ENCODE data around the gene LTB4R. TPM values are rescaled to one million over a fixed set of nuclear protein-coding genes. Genes with fewer than 3 reads are reported as not detected.

LTB4R gene
- total and polyA plus RNA-seq, 4 donors, result 0.86 to 5.0 (median 2.5) TPM

GRCh38 chr14:24312736-24313507, 1.6 kb downstream of the LTB4R start (continued):
- TF ChIP-seq, protein P1, sequence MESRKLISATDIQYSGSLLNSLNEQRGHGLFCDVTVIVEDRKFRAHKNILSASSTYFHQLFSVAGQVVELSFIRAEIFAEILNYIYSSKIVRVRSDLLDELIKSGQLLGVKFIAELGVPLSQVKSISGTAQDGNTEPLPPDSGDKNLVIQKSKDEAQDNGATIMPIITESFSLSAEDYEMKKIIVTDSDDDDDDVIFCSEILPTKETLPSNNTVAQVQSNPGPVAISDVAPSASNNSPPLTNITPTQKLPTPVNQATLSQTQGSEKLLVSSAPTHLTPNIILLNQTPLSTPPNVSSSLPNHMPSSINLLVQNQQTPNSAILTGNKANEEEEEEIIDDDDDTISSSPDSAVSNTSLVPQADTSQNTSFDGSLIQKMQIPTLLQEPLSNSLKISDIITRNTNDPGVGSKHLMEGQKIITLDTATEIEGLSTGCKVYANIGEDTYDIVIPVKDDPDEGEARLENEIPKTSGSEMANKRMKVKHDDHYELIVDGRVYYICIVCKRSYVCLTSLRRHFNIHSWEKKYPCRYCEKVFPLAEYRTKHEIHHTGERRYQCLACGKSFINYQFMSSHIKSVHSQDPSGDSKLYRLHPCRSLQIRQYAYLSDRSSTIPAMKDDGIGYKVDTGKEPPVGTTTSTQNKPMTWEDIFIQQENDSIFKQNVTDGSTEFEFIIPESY (IDR thresholded peaks at IDR 0.05), result no peak
- no peak for TF ChIP-seq EGR1 (IDR thresholded peaks at IDR 0.05; ENCODE audit: low read depth in 2 of 2)

- WGBS, result 79% methylated on average over 2 of the region's 2 CpGs
- no peak overlapping the region for H3K4me3 ChIP-seq (ENCODE audit: low read depth in 1 of 3, low read length in 3 of 3)
These were observed 2.6 kb downstream of the LTB4R start for GRCh38 chr14:24313913-24314312.

GRCh38 chr14:24314377-24315193, 3.3 kb downstream of the LTB4R start:
- TF ChIP-seq RAD21 (IDR thresholded peaks at IDR 0.05) (no peak), NR2F2 (IDR thresholded peaks at IDR 0.05) (no peak), JUND (IDR thresholded peaks at IDR 0.05) (no peak), TAF1 (conservative IDR thresholded peaks at IDR 0.05) (no peak), FOXA1 (IDR thresholded peaks at IDR 0.05) (no peak), YY1 (IDR thresholded peaks at IDR 0.05) (no peak), GABPA (IDR thresholded peaks at IDR 0.05 in 1 of 2, conservative IDR thresholded peaks at IDR 0.05 in 1 of 2) (no peak), RXRA (IDR thresholded peaks at IDR 0.05) (no peak), HNF4G (IDR thresholded peaks at IDR 0.05) (no peak), SP1 (IDR thresholded peaks at IDR 0.05) (no peak), EGR1 (IDR thresholded peaks at IDR 0.05; ENCODE audit: low read depth in 2 of 2) (no peak), HNF4A (conservative IDR thresholded peaks at IDR 0.05) (no peak)
- TF ChIP-seq, protein P2, sequence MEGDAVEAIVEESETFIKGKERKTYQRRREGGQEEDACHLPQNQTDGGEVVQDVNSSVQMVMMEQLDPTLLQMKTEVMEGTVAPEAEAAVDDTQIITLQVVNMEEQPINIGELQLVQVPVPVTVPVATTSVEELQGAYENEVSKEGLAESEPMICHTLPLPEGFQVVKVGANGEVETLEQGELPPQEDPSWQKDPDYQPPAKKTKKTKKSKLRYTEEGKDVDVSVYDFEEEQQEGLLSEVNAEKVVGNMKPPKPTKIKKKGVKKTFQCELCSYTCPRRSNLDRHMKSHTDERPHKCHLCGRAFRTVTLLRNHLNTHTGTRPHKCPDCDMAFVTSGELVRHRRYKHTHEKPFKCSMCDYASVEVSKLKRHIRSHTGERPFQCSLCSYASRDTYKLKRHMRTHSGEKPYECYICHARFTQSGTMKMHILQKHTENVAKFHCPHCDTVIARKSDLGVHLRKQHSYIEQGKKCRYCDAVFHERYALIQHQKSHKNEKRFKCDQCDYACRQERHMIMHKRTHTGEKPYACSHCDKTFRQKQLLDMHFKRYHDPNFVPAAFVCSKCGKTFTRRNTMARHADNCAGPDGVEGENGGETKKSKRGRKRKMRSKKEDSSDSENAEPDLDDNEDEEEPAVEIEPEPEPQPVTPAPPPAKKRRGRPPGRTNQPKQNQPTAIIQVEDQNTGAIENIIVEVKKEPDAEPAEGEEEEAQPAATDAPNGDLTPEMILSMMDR (IDR thresholded peaks at IDR 0.05; ENCODE audit: low read depth, low read length, missing input control), result no peak
- TF ChIP-seq, protein P3, sequence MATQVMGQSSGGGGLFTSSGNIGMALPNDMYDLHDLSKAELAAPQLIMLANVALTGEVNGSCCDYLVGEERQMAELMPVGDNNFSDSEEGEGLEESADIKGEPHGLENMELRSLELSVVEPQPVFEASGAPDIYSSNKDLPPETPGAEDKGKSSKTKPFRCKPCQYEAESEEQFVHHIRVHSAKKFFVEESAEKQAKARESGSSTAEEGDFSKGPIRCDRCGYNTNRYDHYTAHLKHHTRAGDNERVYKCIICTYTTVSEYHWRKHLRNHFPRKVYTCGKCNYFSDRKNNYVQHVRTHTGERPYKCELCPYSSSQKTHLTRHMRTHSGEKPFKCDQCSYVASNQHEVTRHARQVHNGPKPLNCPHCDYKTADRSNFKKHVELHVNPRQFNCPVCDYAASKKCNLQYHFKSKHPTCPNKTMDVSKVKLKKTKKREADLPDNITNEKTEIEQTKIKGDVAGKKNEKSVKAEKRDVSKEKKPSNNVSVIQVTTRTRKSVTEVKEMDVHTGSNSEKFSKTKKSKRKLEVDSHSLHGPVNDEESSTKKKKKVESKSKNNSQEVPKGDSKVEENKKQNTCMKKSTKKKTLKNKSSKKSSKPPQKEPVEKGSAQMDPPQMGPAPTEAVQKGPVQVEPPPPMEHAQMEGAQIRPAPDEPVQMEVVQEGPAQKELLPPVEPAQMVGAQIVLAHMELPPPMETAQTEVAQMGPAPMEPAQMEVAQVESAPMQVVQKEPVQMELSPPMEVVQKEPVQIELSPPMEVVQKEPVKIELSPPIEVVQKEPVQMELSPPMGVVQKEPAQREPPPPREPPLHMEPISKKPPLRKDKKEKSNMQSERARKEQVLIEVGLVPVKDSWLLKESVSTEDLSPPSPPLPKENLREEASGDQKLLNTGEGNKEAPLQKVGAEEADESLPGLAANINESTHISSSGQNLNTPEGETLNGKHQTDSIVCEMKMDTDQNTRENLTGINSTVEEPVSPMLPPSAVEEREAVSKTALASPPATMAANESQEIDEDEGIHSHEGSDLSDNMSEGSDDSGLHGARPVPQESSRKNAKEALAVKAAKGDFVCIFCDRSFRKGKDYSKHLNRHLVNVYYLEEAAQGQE (IDR thresholded peaks at IDR 0.05), result no peak
- H3K27me3 ChIP-seq (ENCODE audit: control insufficient read depth in 4 of 4, insufficient read depth in 4 of 4, low read length in 3 of 4), result no peaks in the 10 kb centered on the region
- no peaks in the 10 kb centered on the region for H3K36me3 ChIP-seq (ENCODE audit: control insufficient read depth in 4 of 4, insufficient read depth in 3 of 4, low read depth in 1 of 4, low read length in 3 of 4)
- H3K4me3 ChIP-seq (ENCODE audit: low read depth in 1 of 3, low read length in 3 of 3), result no peak overlapping the region
- DNase-seq (ENCODE audit: low spot score), result no peak
- H3K27ac ChIP-seq (ENCODE audit: low read depth in 1 of 2, low read length in 2 of 2), result peak overlapping the region; percentile 15 to 48
- H3K9me3 ChIP-seq (ENCODE audit: control insufficient read depth in 4 of 4, low read length in 3 of 4), result no peaks in the 10 kb centered on the region
- peaks cover 16 to 33% (median 23%) of the 10 kb centered on the region in 4 donors for H3K4me1 ChIP-seq (ENCODE audit: control insufficient read depth in 4 of 4, insufficient read depth in 4 of 4, low read length in 3 of 4)
- WGBS, result 63% methylated on average over 5 of the region's 5 CpGs
- H3K9ac ChIP-seq (ENCODE audit: low read depth in 1 of 2, low read length in 2 of 2), result no peak overlapping the region

More at GRCh38 chr14:24313913-24314312, 2.6 kb downstream of the LTB4R start:
- no peaks in the 10 kb centered on the region for H3K27me3 ChIP-seq (ENCODE audit: control insufficient read depth in 4 of 4, insufficient read depth in 4 of 4, low read length in 3 of 4)
- H3K27ac ChIP-seq (ENCODE audit: low read depth in 1 of 2, low read length in 2 of 2), result peak overlapping the region in 1 of 2 donors; percentile 48
- TF ChIP-seq, protein P2 (IDR thresholded peaks at IDR 0.05; ENCODE audit: low read depth, low read length, missing input control), result no peak
- TF ChIP-seq TAF1 (conservative IDR thresholded peaks at IDR 0.05) (no peak), HNF4G (IDR thresholded peaks at IDR 0.05) (no peak)
- no peaks in the 10 kb centered on the region for H3K9me3 ChIP-seq (ENCODE audit: control insufficient read depth in 4 of 4, low read length in 3 of 4)
- H3K4me1 ChIP-seq (ENCODE audit: control insufficient read depth in 4 of 4, insufficient read depth in 4 of 4, low read length in 3 of 4), result peaks cover 22 to 40% (median 28%) of the 10 kb centered on the region in 4 donors
- DNase-seq (ENCODE audit: low spot score), result no peak
- H3K36me3 ChIP-seq (ENCODE audit: control insufficient read depth in 4 of 4, insufficient read depth in 3 of 4, low read depth in 1 of 4, low read length in 3 of 4), result no peaks in the 10 kb centered on the region
- H3K9ac ChIP-seq (ENCODE audit: low read depth in 1 of 2, low read length in 2 of 2), result no peak overlapping the region
